ENCODE results near the gene STIMATE.

DNA sequence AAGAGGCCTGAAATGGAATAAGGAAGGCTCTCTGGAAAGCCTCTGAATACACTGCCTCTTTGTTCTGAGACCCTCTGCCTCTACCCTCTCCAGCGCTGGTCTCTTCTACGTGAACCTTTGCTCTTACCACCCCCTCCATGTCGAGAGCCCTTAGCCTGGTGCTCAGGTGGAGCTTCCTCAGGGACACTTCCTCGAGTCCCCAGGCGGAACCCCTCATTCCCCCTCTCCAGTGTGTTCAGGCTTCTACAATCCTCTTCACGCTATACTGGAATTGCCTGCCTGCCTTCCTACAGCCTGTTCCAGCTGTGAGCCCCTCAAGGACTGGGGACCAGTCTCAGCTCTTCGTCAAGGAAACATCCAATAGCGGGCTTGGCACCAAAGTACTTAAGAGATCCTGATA lies 7.4 kb downstream of the STIMATE start:
- no peak for TF ChIP-seq FOXA1 (IDR thresholded peaks at IDR 0.05)
- TF ChIP-seq NFRKB (IDR thresholded peaks at IDR 0.05) = no peak
- no peak for TF ChIP-seq LEF1 (IDR thresholded peaks at IDR 0.05; ENCODE audit: borderline replicate concordance)
- no peak for TF ChIP-seq SP1 (IDR thresholded peaks at IDR 0.05)
- TF ChIP-seq ARNT (IDR thresholded peaks at IDR 0.05) = no peak
- TF ChIP-seq BHLHE40 (IDR thresholded peaks at IDR 0.05; ENCODE audit: borderline replicate concordance) = no peak
- no peak for TF ChIP-seq HDGF (IDR thresholded peaks at IDR 0.05; ENCODE audit: borderline replicate concordance)
- TF ChIP-seq, protein P1, sequence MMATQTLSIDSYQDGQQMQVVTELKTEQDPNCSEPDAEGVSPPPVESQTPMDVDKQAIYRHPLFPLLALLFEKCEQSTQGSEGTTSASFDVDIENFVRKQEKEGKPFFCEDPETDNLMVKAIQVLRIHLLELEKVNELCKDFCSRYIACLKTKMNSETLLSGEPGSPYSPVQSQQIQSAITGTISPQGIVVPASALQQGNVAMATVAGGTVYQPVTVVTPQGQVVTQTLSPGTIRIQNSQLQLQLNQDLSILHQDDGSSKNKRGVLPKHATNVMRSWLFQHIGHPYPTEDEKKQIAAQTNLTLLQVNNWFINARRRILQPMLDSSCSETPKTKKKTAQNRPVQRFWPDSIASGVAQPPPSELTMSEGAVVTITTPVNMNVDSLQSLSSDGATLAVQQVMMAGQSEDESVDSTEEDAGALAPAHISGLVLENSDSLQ (IDR thresholded peaks at IDR 0.05) = no peak
- TF ChIP-seq FOXM1 (IDR thresholded peaks at IDR 0.05; ENCODE audit: borderline replicate concordance) = no peak
- TF ChIP-seq FOXK2 (IDR thresholded peaks at IDR 0.05) = no peak
- no peak for TF ChIP-seq ELF4 (IDR thresholded peaks at IDR 0.05)
- TF ChIP-seq SUZ12 (IDR thresholded peaks at IDR 0.05) = no peak
- no peak for TF ChIP-seq L3MBTL2 (conservative IDR thresholded peaks at IDR 0.05)

Data from HEK293T (cell line).